RWPE1 (cell line): Measurements from ENCODE around the gene FNDC3B.

Source experiments
- CTCF ChIA-PET: fragments of 350-600 bp; sonication (Branson Sonifier 250); formaldehyde crosslinking; extraction: SDS; loops from one replicate; lab custom pipeline; 2021; lab: Yijun Ruan, JAX
- POLR2A ChIA-PET: fragments of 400-600 bp; formaldehyde crosslinking; extraction: SDS; loops from one replicate; lab custom pipeline; 2020; ENCODE audit warnings: antibody characterized with exemption; ENCODE audit not compliant: low non-redundant PET; lab: Yijun Ruan, JAX
- DNase-seq: peaks from one replicate; pipeline ENCODE4 v3.0.0; 2012; ENCODE audit warnings: low spot score
- H3K27ac ChIP-seq: fragments of 450-650 bp; 2 replicates; pipeline ENCODE4 v1.5.1; 2017
- TF ChIP-seq, protein P1 (sequence below): fragments of 450-650 bp; conservative IDR thresholded peaks from 2 replicates; pipeline ENCODE4 v1.5.1; 2017; ENCODE audit warnings: low read depth, mild to moderate bottlenecking

The FNDC3B gene

DNA sequence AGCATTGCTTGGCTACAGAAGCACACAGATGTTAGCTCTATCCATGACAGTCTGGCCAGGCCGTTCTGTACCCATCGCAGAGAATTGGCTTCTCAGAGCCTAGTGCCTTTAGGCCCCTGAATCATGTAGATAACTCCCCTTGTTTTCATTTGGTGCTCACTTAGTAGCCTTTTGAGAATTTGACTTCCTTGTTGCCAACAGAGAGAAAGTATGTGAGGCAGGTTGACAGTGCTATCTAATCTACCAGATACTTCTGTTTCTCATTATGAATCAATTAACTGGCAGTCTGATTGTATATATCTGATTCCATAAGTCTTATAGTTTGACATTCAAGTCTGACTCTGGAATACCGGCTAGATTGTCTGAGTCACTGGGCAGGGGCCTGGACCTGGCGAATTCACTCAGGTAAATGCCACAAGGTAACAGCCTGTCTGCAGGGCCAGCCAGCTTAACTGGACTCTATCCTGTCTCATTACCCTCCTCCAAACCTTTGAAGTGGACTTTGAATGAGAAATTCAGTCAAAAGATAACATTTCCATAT, 248.6 kb downstream of the FNDC3B start:
- DNase-seq, result no peak
- POLR2A ChIA-PET, result no interaction called here
- TF ChIP-seq, protein P1, sequence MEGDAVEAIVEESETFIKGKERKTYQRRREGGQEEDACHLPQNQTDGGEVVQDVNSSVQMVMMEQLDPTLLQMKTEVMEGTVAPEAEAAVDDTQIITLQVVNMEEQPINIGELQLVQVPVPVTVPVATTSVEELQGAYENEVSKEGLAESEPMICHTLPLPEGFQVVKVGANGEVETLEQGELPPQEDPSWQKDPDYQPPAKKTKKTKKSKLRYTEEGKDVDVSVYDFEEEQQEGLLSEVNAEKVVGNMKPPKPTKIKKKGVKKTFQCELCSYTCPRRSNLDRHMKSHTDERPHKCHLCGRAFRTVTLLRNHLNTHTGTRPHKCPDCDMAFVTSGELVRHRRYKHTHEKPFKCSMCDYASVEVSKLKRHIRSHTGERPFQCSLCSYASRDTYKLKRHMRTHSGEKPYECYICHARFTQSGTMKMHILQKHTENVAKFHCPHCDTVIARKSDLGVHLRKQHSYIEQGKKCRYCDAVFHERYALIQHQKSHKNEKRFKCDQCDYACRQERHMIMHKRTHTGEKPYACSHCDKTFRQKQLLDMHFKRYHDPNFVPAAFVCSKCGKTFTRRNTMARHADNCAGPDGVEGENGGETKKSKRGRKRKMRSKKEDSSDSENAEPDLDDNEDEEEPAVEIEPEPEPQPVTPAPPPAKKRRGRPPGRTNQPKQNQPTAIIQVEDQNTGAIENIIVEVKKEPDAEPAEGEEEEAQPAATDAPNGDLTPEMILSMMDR, result no peak
- CTCF ChIA-PET, result interaction anchor here (0.5 kb wide), 2 partner anchors 1322 to 1968 kb away, joined by 3 to 4 read pairs; no protein-coding TSS in a partner anchor
- H3K27ac ChIP-seq, result no peak overlapping the region

DNA sequence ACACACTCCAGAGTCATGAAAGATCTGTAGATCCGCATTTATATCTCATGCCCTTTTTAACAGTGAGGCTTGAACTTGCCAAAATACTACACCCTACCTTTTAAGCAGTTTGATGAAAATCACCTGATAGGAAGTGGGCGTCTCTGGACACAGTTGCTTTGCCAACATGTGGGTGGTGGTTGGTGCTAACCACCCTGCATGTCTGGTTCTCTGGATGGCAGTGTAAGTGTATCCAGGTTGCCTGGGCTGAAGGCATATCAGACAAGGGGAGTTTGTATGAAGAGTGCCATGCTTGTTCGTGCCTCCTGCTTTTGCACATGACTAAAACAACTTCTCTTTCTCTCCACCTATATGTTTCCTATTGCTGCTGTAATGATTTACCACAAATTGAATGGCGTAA, 249.3 kb downstream of the FNDC3B start:
- ChIA-PET CTCF (no interaction called here), POLR2A (no interaction called here)
- no peak overlapping the region for H3K27ac ChIP-seq
- TF ChIP-seq, protein P1, result no peak
- no peak for DNase-seq

DNA sequence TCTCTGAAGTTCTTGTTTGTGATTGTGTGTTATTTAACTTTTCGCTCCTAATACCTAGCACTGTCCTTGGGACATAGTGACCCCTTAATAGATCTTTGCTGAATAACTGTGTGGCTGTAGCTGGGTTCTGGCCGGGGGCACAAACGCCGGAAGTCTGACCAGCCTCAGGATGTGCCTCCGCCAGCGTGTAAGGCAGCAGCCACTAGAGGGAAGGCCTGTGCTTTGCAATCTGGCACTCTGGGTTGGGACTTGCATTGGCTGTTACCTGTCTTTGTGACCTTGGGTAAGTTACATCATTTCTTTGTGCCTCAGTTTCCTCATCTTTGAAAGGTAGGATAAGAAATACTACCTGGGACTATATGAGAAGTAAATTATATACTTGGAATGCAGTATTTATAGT, 250.2 kb downstream of the FNDC3B start:
- no peak overlapping the region for H3K27ac ChIP-seq
- TF ChIP-seq, protein P1, result no peak
- no peak for DNase-seq
- CTCF ChIA-PET, result no interaction called here
- POLR2A ChIA-PET, result no interaction called here

DNA sequence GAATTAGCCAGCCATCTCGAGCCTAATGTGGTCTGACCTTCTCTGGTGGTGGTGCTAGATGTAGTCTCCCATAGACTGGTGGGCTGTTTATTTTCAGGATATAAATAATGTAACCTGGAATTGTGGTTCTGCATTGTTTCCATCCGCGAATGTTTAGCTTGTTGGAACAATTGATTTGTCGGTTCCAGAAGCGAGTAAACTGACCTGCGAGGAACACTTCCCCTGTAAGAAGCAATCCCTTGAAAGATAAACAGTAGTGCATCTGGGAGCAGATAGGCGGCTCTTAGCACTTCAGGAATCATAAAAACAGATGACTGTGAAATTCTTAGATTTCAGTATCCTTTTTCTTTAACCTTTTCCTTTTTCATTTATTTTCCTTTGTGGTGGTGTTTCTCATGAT, 251.1 kb downstream of the FNDC3B start:
- DNase-seq, result no peak
- ChIA-PET POLR2A (no interaction called here), CTCF (interaction anchor here (0.5 to 0.6 kb wide), 2 partner anchors 13 to 1848 kb away, joined by 4 to 5 read pairs; no protein-coding TSS in a partner anchor)
- no peak overlapping the region for H3K27ac ChIP-seq
- TF ChIP-seq, protein P1, result no peak

DNA sequence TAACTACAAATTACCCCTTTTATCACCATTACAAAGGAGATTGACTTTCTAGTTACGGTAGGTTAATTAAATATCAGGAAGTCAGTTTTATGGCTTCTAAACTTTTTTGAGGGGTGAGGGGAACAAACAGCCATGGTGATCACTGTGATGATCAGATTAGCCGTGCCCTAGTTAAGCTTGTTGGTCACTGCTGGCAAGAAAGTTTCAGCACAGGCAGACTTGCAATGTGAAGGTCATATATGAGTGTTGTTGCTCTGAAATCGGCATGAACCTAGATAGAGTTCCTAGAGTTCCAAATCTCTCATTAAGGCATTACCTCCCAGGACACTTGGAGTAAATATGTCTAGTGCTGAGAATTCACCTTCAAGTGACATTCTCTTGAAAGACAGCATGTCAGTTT, 252.3 kb downstream of the FNDC3B start:
- DNase-seq, result no peak
- ChIA-PET CTCF (no interaction called here), POLR2A (no interaction called here)
- no peak overlapping the region for H3K27ac ChIP-seq
- TF ChIP-seq, protein P1, result no peak

DNA sequence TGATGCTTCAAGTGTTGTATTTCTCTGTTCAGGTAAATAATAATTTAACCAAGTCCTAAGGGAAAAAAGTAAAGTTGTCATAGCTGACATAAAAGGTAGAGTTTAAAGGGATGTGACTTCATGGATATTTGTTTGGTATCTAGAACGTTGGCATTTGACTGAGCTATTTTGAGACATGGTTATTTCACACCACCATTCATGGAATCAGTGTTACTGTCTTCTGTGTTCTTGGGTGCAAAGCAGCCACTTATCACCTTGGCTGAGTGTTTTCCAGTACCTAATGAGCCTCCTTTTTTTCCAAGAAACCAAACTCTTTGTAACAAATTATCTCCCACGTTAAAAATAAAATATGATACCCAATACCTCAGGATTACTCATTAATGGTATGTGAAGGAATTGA, 253.0 kb downstream of the FNDC3B start:
- no peak overlapping the region for H3K27ac ChIP-seq
- ChIA-PET CTCF (no interaction called here), POLR2A (no interaction called here)
- no peak for DNase-seq
- TF ChIP-seq, protein P1, result no peak
